GM13976 (cell line): ENCODE data around the gene SLC26A1.

ENCODE experiments used
- DNase-seq: peaks from one replicate; pipeline ENCODE4 v3.0.0; 2012; ENCODE audit warnings: low spot score
- CTCF ChIP-seq: IDR thresholded peaks from 2 replicates; pipeline ENCODE4 v1.5.1; 2012; ENCODE audit warnings: borderline replicate concordance, mild to moderate bottlenecking; ENCODE audit not compliant: insufficient read depth; ENCODE audit errors: extremely low read depth, missing control alignments, control extremely low read depth
- in situ Hi-C: fragments of 300-500 bp; cut with MboI; formaldehyde crosslinking; loops from one replicate; pipeline ENCODE4 v1.12.0; 2022; ENCODE audit warnings: low sequenced_read_pairs, mixed read lengths, inconsistent platforms; ENCODE audit not compliant: unreplicated experiment

SLC26A1 gene, protein sequence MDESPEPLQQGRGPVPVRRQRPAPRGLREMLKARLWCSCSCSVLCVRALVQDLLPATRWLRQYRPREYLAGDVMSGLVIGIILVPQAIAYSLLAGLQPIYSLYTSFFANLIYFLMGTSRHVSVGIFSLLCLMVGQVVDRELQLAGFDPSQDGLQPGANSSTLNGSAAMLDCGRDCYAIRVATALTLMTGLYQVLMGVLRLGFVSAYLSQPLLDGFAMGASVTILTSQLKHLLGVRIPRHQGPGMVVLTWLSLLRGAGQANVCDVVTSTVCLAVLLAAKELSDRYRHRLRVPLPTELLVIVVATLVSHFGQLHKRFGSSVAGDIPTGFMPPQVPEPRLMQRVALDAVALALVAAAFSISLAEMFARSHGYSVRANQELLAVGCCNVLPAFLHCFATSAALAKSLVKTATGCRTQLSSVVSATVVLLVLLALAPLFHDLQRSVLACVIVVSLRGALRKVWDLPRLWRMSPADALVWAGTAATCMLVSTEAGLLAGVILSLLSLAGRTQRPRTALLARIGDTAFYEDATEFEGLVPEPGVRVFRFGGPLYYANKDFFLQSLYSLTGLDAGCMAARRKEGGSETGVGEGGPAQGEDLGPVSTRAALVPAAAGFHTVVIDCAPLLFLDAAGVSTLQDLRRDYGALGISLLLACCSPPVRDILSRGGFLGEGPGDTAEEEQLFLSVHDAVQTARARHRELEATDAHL

GRCh38 chr4:993111-994029 is at the start of gene SLC26A1:
SLC26A1 (minus strand) TSS chr4:993404; CDS start chr4:991703, 1,701 bp downstream.
- no peak for DNase-seq
- no peak for TF ChIP-seq CTCF
- in situ Hi-C loops, result no loop called here

GRCh38 chr4:1042352-1043055 is 49.3 kb upstream of the SLC26A1 start:
- DNase-seq, result no peak
- in situ Hi-C loops, result no loop called here
- TF ChIP-seq CTCF, result no peak

GRCh38 chr4:1041936-1042330 is 48.7 kb upstream of the SLC26A1 start:
- TF ChIP-seq CTCF, result no peak

GRCh38 chr4:1041147-1041935 is 48.1 kb upstream of the SLC26A1 start:
- DNase-seq, result no peak
- in situ Hi-C loops, result no loop called here

More at GRCh38 chr4:1041936-1042330, 48.7 kb upstream of the SLC26A1 start:
- in situ Hi-C loops, result no loop called here
- DNase-seq, result no peak

More at GRCh38 chr4:1041147-1041935, 48.1 kb upstream of the SLC26A1 start:
- TF ChIP-seq CTCF, result no peak
